ENCODE measurements around the gene FAM50A. TPM values are rescaled to one million over a fixed set of nuclear protein-coding genes. Genes with fewer than 3 reads are reported as not detected.

The FAM50A gene
- total RNA-seq, 1 experiment from 2014 or later = 62.3 TPM

GRCh38 chrX:154435171-154435733 is 8.7 kb upstream of the FAM50A start:
- DNase-seq (ENCODE audit: low read depth) = no peak
- in situ Hi-C loops (cut with HindIII; ENCODE audit: low pct_unique_long_range_greater_than_20kb, low sequenced_read_pairs) = no loop called here

- in situ Hi-C loops (cut with HindIII; ENCODE audit: low pct_unique_long_range_greater_than_20kb, low sequenced_read_pairs) = no loop called here
- DNase-seq (ENCODE audit: low read depth) = no peak
These were observed 7.5 kb upstream of the FAM50A start for GRCh38 chrX:154436374-154436982.

- peak; percentile 57 for DNase-seq (ENCODE audit: low read depth)
- in situ Hi-C loops (cut with HindIII; ENCODE audit: low pct_unique_long_range_greater_than_20kb, low sequenced_read_pairs) = no loop called here
These were observed 6.8 kb upstream of the FAM50A start, which contains the start of gene GDI1 for GRCh38 chrX:154436983-154437752. Gene GDI1, plus strand, starts transcription at chrX:154437154. Its CDS starts 101 bp downstream, at chrX:154437255.

- DNase-seq (ENCODE audit: low read depth) = no peak
- in situ Hi-C loops (cut with HindIII; ENCODE audit: low pct_unique_long_range_greater_than_20kb, low sequenced_read_pairs) = no loop called here
These were observed 5.7 kb upstream of the FAM50A start for GRCh38 chrX:154437971-154438893.

GRCh38 chrX:154439841-154440240 is 4.1 kb upstream of the FAM50A start:
- in situ Hi-C loops (cut with HindIII; ENCODE audit: low pct_unique_long_range_greater_than_20kb, low sequenced_read_pairs) = no loop called here
- no peak for DNase-seq (ENCODE audit: low read depth)

GRCh38 chrX:154440623-154441357 is 3.2 kb upstream of the FAM50A start:
- in situ Hi-C loops (cut with HindIII; ENCODE audit: low pct_unique_long_range_greater_than_20kb, low sequenced_read_pairs) = no loop called here

GRCh38 chrX:154441564-154441963 is 2.4 kb upstream of the FAM50A start:
- in situ Hi-C loops (cut with HindIII; ENCODE audit: low pct_unique_long_range_greater_than_20kb, low sequenced_read_pairs) = no loop called here
- DNase-seq (ENCODE audit: low read depth) = no peak

More at GRCh38 chrX:154440623-154441357, 3.2 kb upstream of the FAM50A start:
- DNase-seq (ENCODE audit: low read depth) = no peak

GRCh38 chrX:154441984-154442707 is 1.8 kb upstream of the FAM50A start:
- in situ Hi-C loops (cut with HindIII; ENCODE audit: low pct_unique_long_range_greater_than_20kb, low sequenced_read_pairs) = no loop called here
- DNase-seq (ENCODE audit: low read depth) = no peak

GRCh38 chrX:154443479-154443910 is 446 bp upstream of the FAM50A start:
- in situ Hi-C loops (cut with HindIII; ENCODE audit: low pct_unique_long_range_greater_than_20kb, low sequenced_read_pairs) = no loop called here
- no peak for DNase-seq (ENCODE audit: low read depth)

- no peak for DNase-seq (ENCODE audit: low read depth)
- in situ Hi-C loops (cut with HindIII; ENCODE audit: low pct_unique_long_range_greater_than_20kb, low sequenced_read_pairs) = no loop called here
These were observed 860 bp downstream of the FAM50A start for GRCh38 chrX:154444755-154445246.

- no peak for DNase-seq (ENCODE audit: low read depth)
- in situ Hi-C loops (cut with HindIII; ENCODE audit: low pct_unique_long_range_greater_than_20kb, low sequenced_read_pairs) = no loop called here
These were observed 1.8 kb downstream of the FAM50A start for GRCh38 chrX:154445776-154446175.

- in situ Hi-C loops (cut with HindIII; ENCODE audit: low pct_unique_long_range_greater_than_20kb, low sequenced_read_pairs) = no loop called here
- no peak for DNase-seq (ENCODE audit: low read depth)
These were observed 2.5 kb downstream of the FAM50A start for GRCh38 chrX:154446430-154446829.

- in situ Hi-C loops (cut with HindIII; ENCODE audit: low pct_unique_long_range_greater_than_20kb, low sequenced_read_pairs) = no loop called here
These were observed 4.5 kb downstream of the FAM50A start for GRCh38 chrX:154448484-154448883.

GRCh38 chrX:154449618-154450017 is 5.7 kb downstream of the FAM50A start:
- no peak for DNase-seq (ENCODE audit: low read depth)
- in situ Hi-C loops (cut with HindIII; ENCODE audit: low pct_unique_long_range_greater_than_20kb, low sequenced_read_pairs) = no loop called here

More at GRCh38 chrX:154448484-154448883, 4.5 kb downstream of the FAM50A start:
- no peak for DNase-seq (ENCODE audit: low read depth)

- in situ Hi-C loops (cut with HindIII; ENCODE audit: low pct_unique_long_range_greater_than_20kb, low sequenced_read_pairs) = no loop called here
- DNase-seq (ENCODE audit: low read depth) = no peak
These were observed 6.4 kb downstream of the FAM50A start for GRCh38 chrX:154450312-154450711.

- in situ Hi-C loops (cut with HindIII; ENCODE audit: low pct_unique_long_range_greater_than_20kb, low sequenced_read_pairs) = no loop called here
These were observed 8.9 kb downstream of the FAM50A start for GRCh38 chrX:154452823-154453222.

GRCh38 chrX:154457491-154458115 is 13.7 kb downstream of the FAM50A start:
- DNase-seq (ENCODE audit: low read depth) = peak; percentile 30
- in situ Hi-C loops (cut with HindIII; ENCODE audit: low pct_unique_long_range_greater_than_20kb, low sequenced_read_pairs) = no loop called here

More at GRCh38 chrX:154452823-154453222, 8.9 kb downstream of the FAM50A start:
- DNase-seq (ENCODE audit: low read depth) = no peak

All from Caki2 (cell line).